HG03432 (cell line): ENCODE data around the gene MICAL2.

Experiments used
- ATAC-seq: cut with Tn5 transposase; IDR thresholded peaks from one replicate; pipeline ENCODE4 v1.9.1; 2021; ENCODE audit warnings: mild to moderate bottlenecking, moderate library complexity; ENCODE audit not compliant: unreplicated experiment

Gene MICAL2

GRCh38 chr11:12264361-12264760, 154.0 kb downstream of the MICAL2 start:
- ATAC-seq: no peak

GRCh38 chr11:12266132-12266531, 155.7 kb downstream of the MICAL2 start:
- no peak for ATAC-seq

GRCh38 chr11:12266943-12267342, 156.6 kb downstream of the MICAL2 start:
- ATAC-seq: no peak

- no peak for ATAC-seq
These were observed 157.5 kb downstream of the MICAL2 start for GRCh38 chr11:12267921-12268320.

GRCh38 chr11:12269104-12269441, 158.7 kb downstream of the MICAL2 start:
- ATAC-seq: no peak

GRCh38 chr11:12269446-12270214, 159.2 kb downstream of the MICAL2 start:
- no peak for ATAC-seq

GRCh38 chr11:12270215-12270797, 159.9 kb downstream of the MICAL2 start:
- ATAC-seq: no peak

GRCh38 chr11:12270817-12271216, 160.4 kb downstream of the MICAL2 start:
- ATAC-seq: no peak

GRCh38 chr11:12271241-12271640, 160.9 kb downstream of the MICAL2 start:
- ATAC-seq: no peak

- no peak for ATAC-seq
These were observed 161.5 kb downstream of the MICAL2 start for GRCh38 chr11:12271826-12272366.

- no peak for ATAC-seq
These were observed 162.6 kb downstream of the MICAL2 start for GRCh38 chr11:12272821-12273617.

GRCh38 chr11:12273618-12273995, 163.2 kb downstream of the MICAL2 start:
- no peak for ATAC-seq

GRCh38 chr11:12274056-12274455, 163.7 kb downstream of the MICAL2 start:
- no peak for ATAC-seq

- no peak for ATAC-seq
These were observed 164.3 kb downstream of the MICAL2 start for GRCh38 chr11:12274558-12275197.

GRCh38 chr11:12275818-12276217, 165.4 kb downstream of the MICAL2 start:
- no peak for ATAC-seq

GRCh38 chr11:12276356-12276755, 166.0 kb downstream of the MICAL2 start:
- ATAC-seq: no peak

- ATAC-seq: no peak
These were observed 166.6 kb downstream of the MICAL2 start for GRCh38 chr11:12276831-12277475.

GRCh38 chr11:12278766-12279671, 168.6 kb downstream of the MICAL2 start:
- no peak for ATAC-seq

- no peak for ATAC-seq
These were observed 169.3 kb downstream of the MICAL2 start for GRCh38 chr11:12279672-12280108.
